ENCODE results near the gene TADA2A.

The TADA2A gene, protein sequence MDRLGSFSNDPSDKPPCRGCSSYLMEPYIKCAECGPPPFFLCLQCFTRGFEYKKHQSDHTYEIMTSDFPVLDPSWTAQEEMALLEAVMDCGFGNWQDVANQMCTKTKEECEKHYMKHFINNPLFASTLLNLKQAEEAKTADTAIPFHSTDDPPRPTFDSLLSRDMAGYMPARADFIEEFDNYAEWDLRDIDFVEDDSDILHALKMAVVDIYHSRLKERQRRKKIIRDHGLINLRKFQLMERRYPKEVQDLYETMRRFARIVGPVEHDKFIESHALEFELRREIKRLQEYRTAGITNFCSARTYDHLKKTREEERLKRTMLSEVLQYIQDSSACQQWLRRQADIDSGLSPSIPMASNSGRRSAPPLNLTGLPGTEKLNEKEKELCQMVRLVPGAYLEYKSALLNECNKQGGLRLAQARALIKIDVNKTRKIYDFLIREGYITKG

DNA sequence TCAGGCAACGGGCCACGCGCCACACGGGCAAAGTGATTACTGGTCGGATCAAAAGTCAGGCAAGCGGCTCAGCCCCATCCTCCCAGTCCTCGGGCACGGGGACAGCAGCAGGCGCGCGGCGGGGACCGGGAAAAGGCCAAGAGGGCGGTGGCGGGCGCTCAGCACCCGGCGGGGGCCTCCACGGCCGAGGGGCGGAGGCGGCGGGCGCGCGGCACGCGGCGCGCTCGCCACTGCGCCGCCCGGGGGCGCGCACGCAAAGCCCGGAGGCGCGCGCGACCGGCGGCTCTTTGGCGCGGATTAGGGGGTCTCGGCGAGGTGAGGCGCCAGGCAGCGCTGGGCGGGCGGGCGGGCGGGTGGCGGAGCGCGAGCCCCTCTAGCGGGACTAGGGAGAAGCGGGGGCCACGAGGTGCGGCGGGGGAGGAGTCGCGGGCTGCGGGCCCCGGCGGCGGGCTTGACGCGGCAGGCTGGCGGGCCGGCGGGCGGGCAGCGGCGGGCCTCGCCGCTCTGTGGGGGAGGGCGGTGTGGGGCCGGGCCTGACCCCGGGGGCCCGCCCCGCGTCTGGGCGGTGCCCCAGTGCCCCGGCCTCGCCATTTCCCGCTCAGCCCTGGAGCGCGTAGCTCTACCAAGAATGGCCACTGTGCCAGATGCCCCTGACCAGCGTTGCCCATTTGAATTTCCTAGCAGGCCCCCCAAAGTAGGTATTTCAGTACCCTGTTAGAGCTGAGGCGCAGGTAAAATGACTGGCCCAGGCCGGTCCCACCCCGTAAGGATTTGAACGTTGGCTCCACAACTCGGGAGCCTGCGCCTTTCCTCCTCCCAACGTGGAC is at the start of gene TADA2A, which contains the start of gene ACACA:
Gene TADA2A, plus strand, starts transcription at position 252 of the 827 bp plus-strand sequence. CDS start 4,480 bp downstream, outside the sequence.
Gene ACACA, minus strand, starts transcription at position 202 of the 827 bp plus-strand sequence. CDS start 537 bp downstream, outside the sequence.
- peak; percentile 66 to 70 for DNase-seq

- peak; percentile 55 to 59 for DNase-seq
Measured at GRCh38 chr17:37358098-37358829, 48.4 kb upstream of the TADA2A start.

GRCh38 chr17:37358830-37359681 is 47.6 kb upstream of the TADA2A start:
- DNase-seq = peak; percentile 91 to 93

- peak in 1 of 2 experiments; percentile 41 for DNase-seq
Measured at GRCh38 chr17:37359682-37360188, 47.0 kb upstream of the TADA2A start.

- DNase-seq = no peak
Measured at GRCh38 chr17:37360632-37361031, 46.1 kb upstream of the TADA2A start.

DNA sequence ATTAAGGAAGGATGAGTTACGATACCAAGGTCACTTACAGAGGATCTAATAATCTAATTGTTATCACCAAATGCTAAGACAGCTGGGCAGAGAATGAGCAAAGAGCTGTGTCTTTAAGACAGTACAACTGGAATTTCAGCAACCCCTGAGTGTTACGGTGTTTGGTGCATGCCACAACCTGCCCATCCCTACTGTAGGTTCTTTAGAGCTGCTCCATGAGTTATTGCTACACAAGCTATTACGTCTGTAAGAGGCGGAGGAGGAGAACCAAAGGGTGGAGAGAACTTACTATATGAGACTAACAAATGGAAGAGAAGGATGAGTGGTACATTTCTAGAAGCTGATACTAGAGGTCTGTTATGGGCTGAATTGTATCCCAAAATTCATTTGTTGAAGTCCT is 45.1 kb upstream of the TADA2A start:
- DNase-seq = no peak

DNA sequence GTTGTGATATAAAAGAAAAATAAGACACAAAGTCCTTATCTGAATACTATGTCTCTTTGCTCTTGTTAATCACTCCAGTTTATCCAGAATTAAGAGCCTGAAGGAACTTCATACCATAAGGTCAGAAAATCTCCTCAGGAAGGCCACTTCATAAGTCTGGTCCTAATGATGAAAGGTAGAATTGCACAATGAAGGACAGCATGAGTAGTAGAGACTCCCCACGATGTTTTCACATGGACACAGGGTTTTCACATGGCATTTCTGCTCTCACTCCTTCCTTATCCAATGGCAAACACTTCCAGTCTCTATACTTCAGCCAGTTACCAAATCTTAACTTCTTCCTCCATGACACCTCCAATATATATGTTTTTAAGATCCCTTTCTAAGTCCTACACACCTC is 41.1 kb upstream of the TADA2A start:
- no peak for DNase-seq

- DNase-seq = no peak
Measured at GRCh38 chr17:37368577-37368976, 38.1 kb upstream of the TADA2A start.

GRCh38 chr17:37373530-37374159 is 33.0 kb upstream of the TADA2A start:
- DNase-seq = peak; percentile 91 to 92

- DNase-seq = no peak
Measured at GRCh38 chr17:37375706-37376105, 31.0 kb upstream of the TADA2A start, which contains the start of gene C17orf78. TSS of gene C17orf78 (plus strand) at chr17:37375985. CDS start at chr17:37376093, 108 bp downstream.

GRCh38 chr17:37382056-37382455 is 24.6 kb upstream of the TADA2A start:
- DNase-seq = no peak

GRCh38 chr17:37384560-37385149 is 22.0 kb upstream of the TADA2A start:
- no peak for DNase-seq

DNA sequence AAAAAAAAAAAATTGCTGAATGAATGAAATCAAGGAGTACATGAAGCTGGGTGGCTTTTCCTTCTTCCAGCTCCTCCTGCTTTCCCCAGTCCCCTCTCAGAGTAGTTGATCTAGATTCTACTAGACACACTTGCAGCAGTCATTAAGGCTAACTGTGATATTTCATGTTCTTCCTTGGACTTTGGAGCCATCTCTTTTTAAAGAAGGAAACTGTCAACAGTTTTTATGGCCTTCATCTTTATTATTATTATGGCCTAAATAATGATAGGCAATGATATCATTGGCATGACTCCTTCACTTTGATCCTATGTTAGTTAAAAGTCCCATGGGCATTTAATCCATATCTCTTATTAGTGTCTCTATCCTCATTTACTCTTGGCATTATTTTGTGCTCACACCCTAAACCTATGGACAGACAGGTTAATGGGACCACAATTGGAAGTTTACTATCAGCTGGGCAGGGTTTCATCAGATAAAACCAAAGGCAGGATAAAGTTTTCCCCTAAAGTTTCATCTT is 21.2 kb upstream of the TADA2A start:
- DNase-seq = no peak

GRCh38 chr17:37386462-37386861 is 20.2 kb upstream of the TADA2A start:
- no peak for DNase-seq

- no peak for DNase-seq
Measured at GRCh38 chr17:37388266-37388665, 18.4 kb upstream of the TADA2A start.

DNA sequence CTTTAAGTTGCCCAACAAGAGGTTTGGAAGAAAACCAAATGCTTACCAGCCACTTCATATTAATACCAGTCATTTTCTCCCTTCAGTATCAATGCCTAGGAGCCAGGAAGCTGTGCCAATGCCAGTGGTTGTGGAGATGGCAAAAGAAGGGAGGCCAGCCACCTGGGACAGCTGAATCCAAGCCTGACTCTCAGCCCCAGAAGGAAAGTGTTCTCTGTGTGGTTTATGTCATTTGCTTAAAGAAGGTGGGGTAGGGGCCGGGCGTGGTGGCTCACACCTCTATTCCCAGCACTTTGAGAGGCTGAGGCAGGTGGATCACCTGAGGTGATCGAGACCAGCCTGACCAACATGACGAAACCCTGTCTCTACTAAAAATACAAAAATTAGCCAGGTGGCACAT is 17.5 kb upstream of the TADA2A start:
- no peak for DNase-seq

- DNase-seq = no peak
Measured at GRCh38 chr17:37391146-37391545, 15.5 kb upstream of the TADA2A start.

GRCh38 chr17:37392024-37392590 is 14.6 kb upstream of the TADA2A start:
- no peak for DNase-seq

DNA sequence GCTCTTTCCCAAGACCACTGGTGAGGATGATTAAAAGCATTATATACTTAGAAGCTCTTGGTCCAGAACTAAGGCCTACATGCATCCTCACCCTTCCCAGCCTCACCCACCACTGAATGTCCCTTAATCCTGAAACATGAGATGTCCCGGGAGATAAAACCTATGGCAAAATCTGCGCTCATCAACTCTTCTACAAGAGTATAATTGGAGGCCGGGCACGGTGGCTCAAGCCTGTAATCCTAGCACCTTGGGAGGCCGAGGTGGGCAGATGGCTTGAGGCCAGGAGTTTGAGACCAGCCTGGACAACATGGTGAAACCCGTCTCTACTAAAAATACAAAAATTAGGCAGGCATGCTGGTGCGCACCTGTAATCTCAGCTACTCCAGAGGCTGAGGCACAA is 13.3 kb upstream of the TADA2A start:
- no peak for DNase-seq

DNA sequence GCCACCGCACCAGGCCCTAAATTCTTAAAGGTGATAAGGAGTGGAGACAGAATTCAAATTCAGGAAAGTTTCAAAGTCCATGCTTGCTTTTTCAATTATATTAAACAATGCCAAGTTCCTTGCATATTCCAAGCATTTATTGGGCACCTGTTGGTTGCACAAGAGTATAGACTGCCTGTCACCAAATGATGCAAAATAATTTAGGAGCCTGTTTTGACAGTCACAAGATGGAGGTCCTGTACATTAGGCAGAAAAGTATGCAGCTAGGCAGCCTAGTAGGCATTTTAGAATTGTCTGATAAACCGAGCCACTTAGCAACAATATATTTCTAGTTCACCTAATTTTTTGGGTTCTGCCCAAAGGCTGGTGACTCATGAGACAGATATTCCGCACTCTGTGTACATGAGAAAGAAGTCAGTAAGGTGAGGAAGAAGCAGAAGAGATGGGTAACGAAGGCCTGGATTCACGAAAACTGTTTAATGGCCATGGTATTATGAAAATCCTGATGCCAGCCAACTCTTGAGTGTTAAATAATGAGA is 7.4 kb upstream of the TADA2A start:
- no peak for DNase-seq
